Endometrial microvascular endothelial cells (primary cell): ENCODE measurements around the gene PHF8. TPM values are rescaled to one million over a fixed set of nuclear protein-coding genes. Genes with fewer than 3 reads are reported as not detected.

Source experiments
- in situ Hi-C: cut with HindIII; loops from 2 replicates; pipeline ENCODE4 v1.10.0; 2017; ENCODE audit warnings: low sequenced_read_pairs, low pct_unique_long_range_greater_than_20kb; ENCODE audit errors: inconsistent ontology term
- total RNA-seq: library from RNA; depleted of rRNA; stranded (reverse); fragments of >200 nt; gene quantifications from one replicate; pipeline ENCODE4 v1.2.3, GENCODE V29; 2015; ENCODE audit errors: inconsistent ontology term

Gene PHF8
- total RNA-seq, 1 donor from 2014 or later = 11.5 TPM

GRCh38 chrX:54030329-54030728, 13.9 kb downstream of the PHF8 start:
- in situ Hi-C loops = no loop called here

- in situ Hi-C loops = no loop called here
Observed at GRCh38 chrX:54029529-54030143, 14.6 kb downstream of the PHF8 start.

GRCh38 chrX:54024350-54024749, 19.9 kb downstream of the PHF8 start:
- in situ Hi-C loops = no loop called here

- in situ Hi-C loops = no loop called here
Observed at GRCh38 chrX:54012830-54013500, 31.3 kb downstream of the PHF8 start.

GRCh38 chrX:54007682-54008081, 36.6 kb downstream of the PHF8 start:
- in situ Hi-C loops = no loop called here

GRCh38 chrX:53997724-53998123, 46.5 kb downstream of the PHF8 start:
- in situ Hi-C loops = no loop called here

- in situ Hi-C loops = no loop called here
Observed at GRCh38 chrX:53992589-53992988, 51.7 kb downstream of the PHF8 start.

GRCh38 chrX:53990171-53990570, 54.1 kb downstream of the PHF8 start:
- in situ Hi-C loops = no loop called here

- in situ Hi-C loops = no loop called here
Observed at GRCh38 chrX:53984895-53985294, 59.4 kb downstream of the PHF8 start.

GRCh38 chrX:53974529-53974928, 69.7 kb downstream of the PHF8 start:
- in situ Hi-C loops = no loop called here

GRCh38 chrX:53969540-53969939, 74.7 kb downstream of the PHF8 start:
- in situ Hi-C loops = no loop called here

GRCh38 chrX:53950130-53950733, 94.0 kb downstream of the PHF8 start:
- in situ Hi-C loops = no loop called here

GRCh38 chrX:53940180-53940579, 104.1 kb downstream of the PHF8 start:
- in situ Hi-C loops = no loop called here

GRCh38 chrX:53939127-53939526, 105.1 kb downstream of the PHF8 start:
- in situ Hi-C loops = no loop called here

- in situ Hi-C loops = no loop called here
Observed at GRCh38 chrX:53930515-53931380, 113.5 kb downstream of the PHF8 start.

- in situ Hi-C loops = no loop called here
Observed at GRCh38 chrX:53926030-53926429, 118.2 kb downstream of the PHF8 start.

- in situ Hi-C loops = no loop called here
Observed at GRCh38 chrX:53918702-53919101, 125.6 kb downstream of the PHF8 start.

- in situ Hi-C loops = no loop called here
Observed at GRCh38 chrX:53900623-53901022, 143.7 kb downstream of the PHF8 start.

- in situ Hi-C loops = no loop called here
Observed at GRCh38 chrX:53895270-53895669, 149.0 kb downstream of the PHF8 start.
